Prostate gland (tissue), 2 donors: ENCODE results near the gene UBE4B. TPM values are rescaled to one million over a fixed set of nuclear protein-coding genes. Genes with fewer than 3 reads are reported as not detected.

Experiments used
- DNase-seq: peaks from one replicate; pipeline ENCODE4 v3.0.0-alpha.2; 2019; ENCODE audit warnings: low spot score
- H3K27ac ChIP-seq, 2 donors: fragments of 200-600 bp; sonication (generic); 2 replicates each; pipeline ENCODE4 v1.5.1; 2017 to 2019
- H3K27me3 ChIP-seq: fragments of 200-600 bp; sonication (generic); replicated peaks from 2 replicates; pipeline ENCODE4 v1.5.1; 2019; ENCODE audit not compliant: insufficient read depth
- H3K36me3 ChIP-seq, 2 donors: fragments of 200-600 bp; sonication (generic); 1 replicate in 1 of 2; 2 replicates in 1 of 2; pipeline versions ENCODE4 v1.5.1 to v1.8.1; 2017 to 2019
- H3K4me1 ChIP-seq: fragments of 200-600 bp; sonication (generic); replicated peaks from 2 replicates; pipeline ENCODE4 v1.5.1; 2019
- H3K4me3 ChIP-seq, 2 donors: fragments of 200-600 bp; sonication (generic); 2 replicates each; pipeline ENCODE4 v1.5.1; 2017 to 2019
- H3K9me3 ChIP-seq: fragments of 200-600 bp; sonication (generic); 2 replicates; pipeline ENCODE4 v1.5.1; 2017
- POLR2A ChIP-seq: fragments of 450-650 bp; IDR thresholded peaks from one replicate; pipeline ENCODE4 v1.6.1; 2016; ENCODE audit warnings: antibody characterized with exemption, mild to moderate bottlenecking
- POLR2AphosphoS5 ChIP-seq: sonication (generic); formaldehyde crosslinking; IDR thresholded peaks from one replicate; pipeline ENCODE4 v1.6.1; 2017; ENCODE audit warnings: antibody characterized with exemption
- WGBS: methylation state at CpG from one replicate; pipeline ENCODE4 v1.1.5; 2018; 5-methylcytosine and 5-hydroxymethylcytosine counted together
- intact Hi-C: fragments of 100-400 bp; cut with DNase I; formaldehyde crosslinking; loops from one replicate; pipeline ENCODE4 v1.14.2; 2022
- total RNA-seq, 2 donors: library from RNA; depleted of rRNA; stranded (reverse); fragments of >200 nt; gene quantifications; one replicate each; pipeline ENCODE4 v1.1.0, GENCODE V29; 2016
- TF ChIP-seq, protein P1 (sequence below), 4 experiments: fragments of 200-600 bp in 2 of 4; fragments of 450-650 bp in 2 of 4; sonication (generic) in 2 of 4; IDR thresholded peaks; 1 replicate in 3 of 4; 2 replicates in 1 of 4; pipeline ENCODE4 v1.5.1; 2016 to 2019; ENCODE audit warnings: antibody characterized with exemption in 4 of 4, mild to moderate bottlenecking in 2 of 4, moderate library complexity in 2 of 4

The UBE4B gene
- total RNA-seq, 2 donors from 2014 or later = 49.0 to 68.1 TPM

GRCh38 chr1:10117865-10118264 is 85.1 kb downstream of the UBE4B start:
- WGBS = 86% methylated on average over 9 of the region's 9 CpGs
- Histone ChIP-seq H3K9me3 (no peaks in the 10 kb centered on the region), H3K4me3 (no peak overlapping the region), H3K27me3 (no peaks in the 10 kb centered on the region), H3K36me3 (no peaks in the 10 kb centered on the region), H3K4me1 (peaks cover 3% of the 10 kb centered on the region), H3K27ac (peak overlapping the region; percentile 17 to 47)
- intact Hi-C loops = no loop called here
- no peak for DNase-seq
- no peak for TF ChIP-seq POLR2A
- no peak for TF ChIP-seq POLR2AphosphoS5
- TF ChIP-seq, protein P1, sequence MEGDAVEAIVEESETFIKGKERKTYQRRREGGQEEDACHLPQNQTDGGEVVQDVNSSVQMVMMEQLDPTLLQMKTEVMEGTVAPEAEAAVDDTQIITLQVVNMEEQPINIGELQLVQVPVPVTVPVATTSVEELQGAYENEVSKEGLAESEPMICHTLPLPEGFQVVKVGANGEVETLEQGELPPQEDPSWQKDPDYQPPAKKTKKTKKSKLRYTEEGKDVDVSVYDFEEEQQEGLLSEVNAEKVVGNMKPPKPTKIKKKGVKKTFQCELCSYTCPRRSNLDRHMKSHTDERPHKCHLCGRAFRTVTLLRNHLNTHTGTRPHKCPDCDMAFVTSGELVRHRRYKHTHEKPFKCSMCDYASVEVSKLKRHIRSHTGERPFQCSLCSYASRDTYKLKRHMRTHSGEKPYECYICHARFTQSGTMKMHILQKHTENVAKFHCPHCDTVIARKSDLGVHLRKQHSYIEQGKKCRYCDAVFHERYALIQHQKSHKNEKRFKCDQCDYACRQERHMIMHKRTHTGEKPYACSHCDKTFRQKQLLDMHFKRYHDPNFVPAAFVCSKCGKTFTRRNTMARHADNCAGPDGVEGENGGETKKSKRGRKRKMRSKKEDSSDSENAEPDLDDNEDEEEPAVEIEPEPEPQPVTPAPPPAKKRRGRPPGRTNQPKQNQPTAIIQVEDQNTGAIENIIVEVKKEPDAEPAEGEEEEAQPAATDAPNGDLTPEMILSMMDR (IDR thresholded peaks at IDR 0.05) = no peak

GRCh38 chr1:10121688-10122087 is 88.9 kb downstream of the UBE4B start:
- Histone ChIP-seq H3K27me3 (no peaks in the 10 kb centered on the region), H3K4me1 (peaks cover 3% of the 10 kb centered on the region), H3K27ac (peak overlapping the region in 1 of 2 donors; percentile 33), H3K36me3 (no peaks in the 10 kb centered on the region), H3K4me3 (no peak overlapping the region), H3K9me3 (no peaks in the 10 kb centered on the region)
- intact Hi-C loops = loop anchor here (2.0 kb wide), 1 partner anchor 89 kb away; the partner anchor contains the start of gene UBE4B
- DNase-seq = no peak
- 96% methylated on average over 7 of the region's 7 CpGs for WGBS
- TF ChIP-seq POLR2A = no peak

- intact Hi-C loops = loop anchor here (2.0 kb wide), 1 partner anchor 90 kb away; the partner anchor contains the start of gene UBE4B
- WGBS = 30% methylated on average over 10 of the region's 10 CpGs
- DNase-seq = no peak
- TF ChIP-seq POLR2AphosphoS5 = peak; percentile 54
- TF ChIP-seq, protein P1 (IDR thresholded peaks at IDR 0.05) = no peak
- no peak for TF ChIP-seq POLR2A
- Histone ChIP-seq H3K4me3 (no peak overlapping the region), H3K36me3 (no peaks in the 10 kb centered on the region), H3K27ac (peak overlapping the region; percentile 7 to 33), H3K27me3 (no peaks in the 10 kb centered on the region), H3K4me1 (no peaks in the 10 kb centered on the region), H3K9me3 (no peaks in the 10 kb centered on the region)
Measured at GRCh38 chr1:10122926-10123325, 90.2 kb downstream of the UBE4B start.

DNA sequence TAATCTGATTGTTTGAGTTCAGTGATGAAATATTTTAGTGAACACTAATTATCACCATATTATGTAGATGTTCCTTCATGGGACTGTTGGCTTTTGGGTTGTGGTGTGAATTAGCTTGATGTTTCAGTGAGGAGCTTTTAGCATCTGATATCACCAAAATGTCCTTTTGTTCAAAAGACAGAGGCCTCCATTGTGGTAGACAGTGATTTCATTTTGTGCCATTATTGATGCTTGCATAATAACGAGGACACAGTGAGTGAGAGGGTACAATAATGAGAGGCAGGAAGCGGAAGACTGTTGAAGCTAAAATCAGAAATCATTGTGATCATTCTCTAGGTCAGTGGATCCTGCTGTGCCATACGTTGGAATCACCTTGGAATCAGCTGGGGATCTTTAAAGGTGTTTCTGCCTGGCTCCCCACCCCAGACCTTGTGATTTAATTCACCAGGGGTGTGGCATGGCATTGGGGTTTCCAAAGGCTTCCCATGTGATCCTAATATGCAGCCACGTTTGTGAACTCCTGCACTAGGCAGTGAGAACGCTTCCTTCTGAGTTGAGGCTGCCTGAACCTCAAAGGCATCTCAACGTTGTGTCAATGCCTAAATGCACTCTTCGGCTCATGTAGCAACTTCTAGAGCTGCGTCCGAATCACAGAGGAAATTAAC is 95.5 kb downstream of the UBE4B start:
- peaks cover 8 to 13% of the 10 kb centered on the region in 2 donors for H3K36me3 ChIP-seq
- H3K27me3 ChIP-seq = no peaks in the 10 kb centered on the region
- H3K27ac ChIP-seq = no peak overlapping the region
- H3K9me3 ChIP-seq = no peaks in the 10 kb centered on the region
- TF ChIP-seq POLR2AphosphoS5 (no peak), POLR2A (no peak)
- TF ChIP-seq, protein P1 (IDR thresholded peaks at IDR 0.05) = no peak
- no peak overlapping the region for H3K4me3 ChIP-seq
- intact Hi-C loops = no loop called here
- DNase-seq = no peak
- 80% methylated on average over 9 of the region's 9 CpGs for WGBS
- H3K4me1 ChIP-seq = no peaks in the 10 kb centered on the region

- Histone ChIP-seq H3K36me3 (peaks cover 8 to 17% of the 10 kb centered on the region in 2 donors), H3K4me1 (no peaks in the 10 kb centered on the region), H3K9me3 (no peaks in the 10 kb centered on the region), H3K27me3 (no peaks in the 10 kb centered on the region), H3K27ac (no peak overlapping the region), H3K4me3 (no peak overlapping the region)
- TF ChIP-seq, protein P1 (IDR thresholded peaks at IDR 0.05) = no peak
- TF ChIP-seq POLR2AphosphoS5 = no peak
- no peak for TF ChIP-seq POLR2A
- intact Hi-C loops = no loop called here
- WGBS = 97% methylated on average over 6 of the region's 6 CpGs
- DNase-seq = no peak
Measured at GRCh38 chr1:10132316-10132715, 99.6 kb downstream of the UBE4B start.
